Urinary bladder (tissue), 4 donors: ENCODE measurements around the gene AGXT. TPM values are rescaled to one million over a fixed set of nuclear protein-coding genes. Genes with fewer than 3 reads are reported as not detected.

ENCODE experiments used
- DNase-seq: peaks from one replicate; pipeline ENCODE4 v3.0.0-alpha.2; 2015; ENCODE audit errors: extremely low spot score
- H3K27ac ChIP-seq: one replicate; pipeline ENCODE4 v1.5.1; 2013; ENCODE audit warnings: low read depth, mild to moderate bottlenecking, moderate library complexity
- H3K36me3 ChIP-seq: one replicate; pipeline ENCODE4 v1.6.1; 2013; ENCODE audit warnings: mild to moderate bottlenecking, moderate library complexity; ENCODE audit not compliant: insufficient read depth
- H3K4me1 ChIP-seq: one replicate; pipeline ENCODE4 v1.6.1; 2013; ENCODE audit warnings: mild to moderate bottlenecking, moderate library complexity; ENCODE audit not compliant: insufficient read depth
- H3K4me3 ChIP-seq: one replicate; pipeline ENCODE4 v1.5.1; 2013; ENCODE audit warnings: low read depth, low read length
- WGBS: extraction: QIAGEN DNeasy Blood & Tissue Kit; methylation state at CpG from one replicate; pipeline ENCODE4 v1.1.7; 2013; 5-methylcytosine and 5-hydroxymethylcytosine counted together
- polyA plus RNA-seq: library from polyadenylated mRNA; stranded (reverse); fragments of 200-250 nt; gene quantifications from one replicate; pipeline ENCODE4 v1.2.3, GENCODE V29; 2013
- total RNA-seq: library from RNA; depleted of rRNA; stranded (reverse); fragments of >200 nt; gene quantifications from one replicate; pipeline ENCODE4 v1.2.3, GENCODE V29; 2014
- donor health status: healthy with polysubstance abuse.
- donor health status: healthy.

Gene AGXT
- total and polyA plus RNA-seq, 2 donors: 0.49 TPM; not detected in 1

DNA sequence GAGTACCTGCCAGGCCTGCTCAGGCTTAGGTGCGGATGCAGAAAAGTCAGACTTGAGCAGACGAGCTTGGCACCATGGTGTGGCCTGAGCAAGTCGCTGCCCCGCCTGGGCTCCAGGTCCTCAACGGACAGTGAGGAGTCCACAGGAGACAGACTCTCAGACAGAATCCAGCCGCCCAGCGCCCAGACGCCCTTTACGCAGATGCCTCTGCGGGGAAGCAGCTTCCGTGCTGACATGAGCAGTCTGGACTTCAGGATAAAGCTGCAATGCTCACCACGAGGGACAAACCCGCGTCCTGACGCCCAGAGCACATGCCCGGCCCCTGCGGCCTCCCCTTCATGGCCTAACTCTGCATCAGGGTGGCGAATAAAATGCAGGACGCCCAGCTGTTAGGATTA, 30.8 kb downstream of the AGXT start:
- Histone ChIP-seq H3K4me3 (no peak overlapping the region), H3K36me3 (no peaks in the 10 kb centered on the region), H3K27ac (no peak overlapping the region), H3K4me1 (no peaks in the 10 kb centered on the region)
- 85% methylated on average over 19 of the region's 19 CpGs for WGBS
- no peak for DNase-seq

DNA sequence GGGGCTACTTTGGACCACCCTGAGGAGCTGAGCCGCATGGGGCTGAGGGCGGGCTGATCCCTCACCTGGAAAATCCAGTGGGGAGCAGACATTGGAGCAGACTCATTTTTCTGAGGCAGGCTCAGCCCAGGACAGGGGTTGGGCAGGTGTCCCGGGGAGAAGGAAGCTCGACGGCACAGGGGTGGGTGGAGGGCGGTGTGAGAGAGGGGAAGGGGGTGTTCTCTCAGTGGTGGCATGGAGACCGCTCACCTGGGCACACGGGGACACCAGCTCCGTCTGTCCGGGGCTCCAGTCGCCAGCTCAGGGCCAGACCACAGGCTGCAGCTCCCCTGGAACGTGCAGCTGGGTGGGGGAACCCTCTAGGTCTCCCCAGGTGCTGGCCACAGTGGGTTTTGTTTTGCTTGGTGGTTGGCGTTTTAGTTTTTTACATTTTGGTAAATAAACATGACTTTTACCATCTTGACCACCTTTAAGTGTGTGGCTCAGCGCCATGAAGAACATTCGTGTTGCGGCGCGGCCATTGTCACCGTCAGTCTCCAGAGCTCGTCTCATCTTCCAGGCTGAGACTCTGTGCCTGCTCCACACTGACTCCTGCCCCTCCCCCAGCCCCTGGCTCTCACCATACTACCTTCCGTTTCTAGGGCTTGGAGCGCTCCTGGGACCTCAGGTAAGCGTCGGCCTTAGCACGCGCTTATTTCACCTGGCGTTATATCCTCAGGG, 31.7 kb downstream of the AGXT start:
- H3K36me3 ChIP-seq: no peaks in the 10 kb centered on the region
- no peak overlapping the region for H3K4me3 ChIP-seq
- 84% methylated on average over 27 of the region's 27 CpGs for WGBS
- DNase-seq: no peak
- no peaks in the 10 kb centered on the region for H3K4me1 ChIP-seq
- no peak overlapping the region for H3K27ac ChIP-seq

DNA sequence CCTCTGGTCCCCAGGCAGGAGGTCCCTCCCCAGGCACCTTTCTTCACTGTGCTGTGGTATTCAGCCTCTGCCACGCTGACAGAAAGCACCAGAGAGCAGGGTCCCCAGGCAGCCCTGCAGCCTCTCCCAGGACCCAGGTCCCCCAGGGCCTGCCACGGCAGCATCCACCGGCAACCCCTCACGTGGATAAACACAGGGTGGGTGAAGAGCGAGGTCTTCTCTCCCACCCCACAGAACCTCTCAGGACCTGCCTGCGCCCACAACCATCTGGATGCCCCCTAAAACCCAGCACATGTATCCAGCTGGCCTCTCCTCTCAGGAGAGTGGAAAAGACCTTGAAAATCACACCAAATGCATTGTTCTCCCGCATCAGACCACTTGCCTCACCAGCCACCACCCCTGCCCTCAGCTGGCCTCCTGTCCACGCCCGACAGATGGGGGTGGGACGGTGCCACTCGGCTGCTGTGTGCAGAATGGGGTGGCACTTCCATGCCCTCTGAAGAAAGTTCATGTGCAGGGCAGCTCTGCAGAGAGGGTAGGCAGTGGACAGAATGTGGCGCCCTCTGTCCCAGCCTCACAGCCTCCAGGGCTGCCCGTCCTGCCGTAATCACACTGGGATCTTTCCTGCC, 33.5 kb downstream of the AGXT start:
- 82% methylated on average over 14 of the region's 14 CpGs for WGBS
- no peak for DNase-seq
- H3K4me1 ChIP-seq: no peaks in the 10 kb centered on the region

DNA sequence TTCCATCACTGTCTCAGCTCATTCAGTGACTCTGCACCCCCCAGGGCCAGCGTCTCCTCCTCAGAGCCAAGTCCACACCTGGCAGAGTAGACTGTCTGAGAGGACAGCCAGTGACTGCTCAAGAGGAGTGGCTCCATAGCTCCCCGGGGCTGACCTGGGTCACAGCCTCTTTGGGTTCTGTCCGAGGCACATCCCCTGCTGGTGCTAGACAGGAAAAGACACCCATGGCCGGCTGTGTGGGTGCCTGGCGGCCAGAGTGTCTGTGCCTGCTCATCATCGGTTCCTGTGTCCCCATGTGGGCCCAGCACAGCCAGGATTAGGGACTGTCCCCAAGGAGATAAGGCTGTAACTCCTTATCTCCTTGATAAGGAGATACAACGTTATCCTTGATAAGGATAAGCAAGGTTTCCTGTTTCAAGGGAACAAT, 34.0 kb downstream of the AGXT start:
- H3K27ac ChIP-seq: no peak overlapping the region
- 42% methylated on average over 7 of the region's 7 CpGs for WGBS
- no peak overlapping the region for H3K4me3 ChIP-seq

More for the DNA sequence above, 33.5 kb downstream of the AGXT start:
- Histone ChIP-seq H3K36me3 (no peaks in the 10 kb centered on the region), H3K4me3 (no peak overlapping the region), H3K27ac (no peak overlapping the region)

DNA sequence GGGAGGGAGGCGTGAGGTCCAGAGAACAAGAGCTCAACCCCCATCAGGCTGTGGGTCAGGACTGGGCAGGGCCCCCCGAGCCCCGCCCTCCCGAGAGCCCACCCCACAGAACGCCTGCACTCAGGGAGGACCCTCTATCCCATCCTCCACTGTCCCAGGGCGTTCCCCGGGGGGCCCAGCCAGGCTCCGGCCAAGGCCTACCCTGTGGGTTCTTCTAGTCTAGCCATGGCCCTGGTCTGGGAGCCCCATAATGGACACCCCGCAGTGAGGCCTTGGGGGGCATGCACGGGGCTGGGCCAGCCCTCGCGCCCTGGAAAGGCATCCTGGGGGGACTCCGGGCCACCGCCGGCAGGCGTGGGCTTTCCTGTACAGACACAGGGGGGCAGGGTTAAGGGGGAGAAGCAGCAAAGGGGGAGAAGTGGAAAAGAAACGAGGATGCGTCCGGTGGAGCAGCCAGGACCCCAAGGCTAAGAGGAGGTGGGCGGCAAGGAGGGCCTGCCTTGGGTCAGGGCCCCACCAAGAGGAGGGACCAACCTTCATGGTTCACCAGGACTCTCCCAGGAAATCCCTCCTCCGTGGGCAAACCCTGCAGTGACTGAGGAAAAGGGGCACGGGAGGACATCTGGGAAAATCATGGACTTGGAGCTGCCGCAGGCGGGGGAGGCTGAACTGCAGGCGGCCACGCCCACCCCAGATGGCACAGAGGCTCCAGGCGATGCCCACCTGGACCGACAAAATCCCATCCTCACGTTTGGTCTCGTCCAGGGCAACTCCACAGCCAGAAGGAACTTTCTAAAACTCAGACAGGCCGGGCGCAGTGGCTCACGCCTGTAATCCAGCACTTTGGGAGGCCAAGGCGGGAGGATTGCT, 34.8 kb downstream of the AGXT start:
- Histone ChIP-seq H3K36me3 (no peaks in the 10 kb centered on the region), H3K4me1 (no peaks in the 10 kb centered on the region), H3K4me3 (no peak overlapping the region), H3K27ac (no peak overlapping the region)
- DNase-seq: no peak
- 86% methylated on average over 34 of the region's 34 CpGs for WGBS

More for the DNA sequence above, 34.0 kb downstream of the AGXT start:
- no peaks in the 10 kb centered on the region for H3K36me3 ChIP-seq
- no peaks in the 10 kb centered on the region for H3K4me1 ChIP-seq
- DNase-seq: no peak

DNA sequence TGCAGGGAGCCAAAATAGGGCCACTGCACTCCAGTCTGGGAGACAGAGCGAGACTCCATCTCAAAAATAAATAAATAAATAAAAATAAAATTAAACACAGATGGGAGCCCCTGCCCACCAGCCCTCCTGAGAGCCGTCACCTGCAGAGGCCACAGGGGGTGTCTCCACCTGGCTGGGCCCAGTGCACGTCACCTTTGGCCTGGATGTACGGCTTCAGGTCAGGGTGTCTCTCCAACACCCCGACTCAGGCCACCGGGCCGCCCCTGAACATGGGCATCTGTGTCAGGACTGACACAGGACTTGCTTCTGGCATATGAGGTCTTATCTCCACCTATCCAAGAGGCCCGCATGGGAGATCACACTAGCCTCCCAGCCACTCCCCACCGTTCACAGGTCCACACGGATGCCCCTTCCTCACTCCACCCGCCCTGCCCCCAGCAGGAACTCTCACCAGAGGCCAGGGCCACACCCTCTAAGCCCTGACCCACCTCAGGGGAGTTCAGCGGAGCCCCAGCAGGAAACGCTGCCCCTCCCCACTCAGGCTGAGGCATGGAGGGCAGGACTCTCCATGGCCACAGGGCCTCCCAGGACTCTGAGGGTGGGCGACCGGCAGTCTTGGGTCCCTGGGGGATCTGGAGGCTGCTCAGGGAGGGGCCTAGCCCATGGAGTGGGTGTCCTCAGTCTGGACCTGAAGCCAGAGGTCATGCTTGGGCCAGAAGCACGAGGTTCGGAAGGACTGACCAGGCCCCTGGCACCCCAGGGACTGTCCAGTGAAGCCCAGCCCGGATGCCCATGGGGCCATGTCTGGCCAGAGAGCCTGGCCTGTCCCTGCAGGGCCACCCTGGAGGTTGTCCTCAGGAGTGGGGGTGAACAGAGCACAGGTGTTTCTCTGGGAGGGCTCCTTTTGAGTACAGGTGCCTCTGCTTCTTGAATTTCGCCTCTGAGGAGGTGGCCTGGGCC, 35.9 kb downstream of the AGXT start:
- Histone ChIP-seq H3K36me3 (no peaks in the 10 kb centered on the region), H3K27ac (no peak overlapping the region), H3K4me3 (no peak overlapping the region), H3K4me1 (no peaks in the 10 kb centered on the region)
- no peak for DNase-seq
- 84% methylated on average over 19 of the region's 19 CpGs for WGBS

DNA sequence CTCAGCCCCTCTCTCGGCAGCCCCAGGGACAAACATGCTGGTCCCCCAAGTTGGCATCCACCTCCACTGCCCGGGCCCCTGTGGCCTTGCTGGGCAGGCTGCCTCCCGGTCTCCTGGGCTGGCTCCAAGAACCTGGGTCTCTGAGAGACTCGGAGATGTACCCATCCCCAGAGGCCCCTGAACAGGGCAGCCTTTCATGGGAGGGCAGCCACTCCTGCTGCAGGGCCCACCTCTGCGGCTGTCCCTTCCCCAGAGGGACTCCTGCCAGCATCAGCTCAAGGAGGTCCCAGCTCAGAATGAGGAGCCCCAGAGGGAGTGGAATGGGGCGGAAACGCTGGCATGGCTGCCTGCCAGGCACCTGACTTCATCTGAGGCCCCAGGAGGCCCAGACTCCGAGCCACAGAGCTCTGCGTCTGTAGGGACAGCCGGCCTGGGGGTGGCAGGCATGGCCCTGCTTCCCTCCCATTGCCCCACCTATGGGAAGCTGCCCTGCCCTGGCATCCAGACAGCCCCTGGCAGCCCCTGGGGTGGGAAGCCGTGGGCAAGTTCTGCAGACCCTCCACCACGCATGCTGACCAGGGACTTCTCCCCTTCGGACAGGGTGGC, 36.7 kb downstream of the AGXT start:
- 80% methylated on average over 13 of the region's 13 CpGs for WGBS
- DNase-seq: no peak
- H3K4me1 ChIP-seq: no peaks in the 10 kb centered on the region
- H3K4me3 ChIP-seq: no peak overlapping the region
- no peaks in the 10 kb centered on the region for H3K36me3 ChIP-seq
- H3K27ac ChIP-seq: no peak overlapping the region

DNA sequence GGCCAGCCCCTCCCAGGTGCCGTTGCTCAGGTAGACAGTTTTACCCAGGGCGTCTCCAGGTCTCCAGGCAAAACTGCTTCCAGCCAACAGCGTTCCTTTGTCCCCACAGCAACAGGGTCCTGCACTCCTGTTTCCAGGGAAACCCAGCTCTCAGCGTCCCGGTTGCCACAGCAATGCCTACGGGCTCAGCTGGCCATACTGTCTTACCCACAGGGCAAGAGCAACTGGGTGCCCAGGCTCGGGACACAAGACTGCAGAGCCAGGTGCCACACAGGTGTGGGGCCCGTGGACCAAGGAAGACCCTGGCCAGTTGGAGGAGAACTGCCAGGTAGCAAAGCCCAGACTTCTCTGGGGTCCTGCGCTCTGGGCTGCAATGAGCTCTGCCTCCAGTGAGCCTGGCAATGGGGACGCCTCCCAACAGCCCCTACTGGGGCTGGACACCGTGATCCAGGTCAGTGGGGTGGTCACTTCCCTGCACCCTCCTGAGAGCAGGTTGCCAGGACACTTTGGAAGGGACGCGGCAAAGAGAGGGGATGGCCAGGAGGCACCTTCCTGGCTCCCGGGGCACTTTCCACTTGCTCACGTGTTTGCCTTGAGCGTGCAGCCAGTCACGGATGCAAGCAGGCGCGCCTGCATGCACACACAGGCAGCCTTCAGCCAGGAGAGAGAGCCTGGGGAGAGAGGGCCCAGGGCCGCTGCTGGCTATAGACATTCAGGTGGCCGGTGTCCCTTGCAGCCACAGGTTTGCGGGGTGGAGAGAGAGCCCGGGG, 37.7 kb downstream of the AGXT start, which contains the start of gene CROCC2:
CROCC2 (plus strand) TSS at position 196 of the 770 bp plus-strand sequence; CDS start at position 374, 178 bp downstream.
- no peaks in the 10 kb centered on the region for H3K4me1 ChIP-seq
- 52% methylated on average over 23 of the region's 23 CpGs for WGBS
- H3K27ac ChIP-seq: no peak within 1 kb of the TSS
- DNase-seq: no peak
- H3K4me3 ChIP-seq: no peak within 1 kb of the TSS
- H3K36me3 ChIP-seq: no peaks in the 10 kb centered on the region

DNA sequence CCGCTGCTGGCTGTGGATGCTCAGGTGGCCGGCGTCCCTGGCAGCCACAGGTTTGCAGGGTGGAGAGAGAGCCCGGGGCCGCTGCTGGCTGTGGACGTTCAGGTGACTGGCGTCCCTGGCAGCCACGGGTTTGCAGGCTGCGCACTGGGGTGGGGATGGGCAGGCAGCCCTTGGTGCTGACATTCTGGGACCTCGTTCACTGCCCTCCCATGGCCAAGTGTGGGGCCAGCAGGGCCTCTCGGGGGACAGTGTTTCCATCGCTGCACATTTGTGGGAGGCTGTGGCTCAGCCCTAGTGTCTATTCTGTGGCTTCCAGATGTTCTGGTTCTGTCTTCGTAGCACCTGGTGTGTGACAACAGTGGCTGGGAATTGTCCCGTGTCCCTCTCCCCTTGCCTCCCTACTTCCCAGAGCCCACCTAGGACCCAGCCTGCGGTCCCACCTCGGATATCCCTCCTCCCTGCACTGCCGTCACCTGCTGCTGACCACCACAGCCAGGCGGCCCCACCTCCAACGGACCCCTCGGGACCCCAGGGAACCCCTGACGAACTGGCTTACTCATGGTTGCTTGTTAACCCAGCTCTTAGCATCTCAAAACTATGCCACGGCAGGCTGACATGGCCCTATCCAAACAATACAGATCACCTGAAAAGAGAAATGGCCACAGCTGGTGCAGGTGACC, 38.4 kb downstream of the AGXT start:
- Histone ChIP-seq H3K4me3 (no peak overlapping the region), H3K27ac (no peak overlapping the region), H3K4me1 (no peaks in the 10 kb centered on the region), H3K36me3 (no peaks in the 10 kb centered on the region)
- WGBS: 67% methylated on average over 22 of the region's 22 CpGs
- no peak for DNase-seq

DNA sequence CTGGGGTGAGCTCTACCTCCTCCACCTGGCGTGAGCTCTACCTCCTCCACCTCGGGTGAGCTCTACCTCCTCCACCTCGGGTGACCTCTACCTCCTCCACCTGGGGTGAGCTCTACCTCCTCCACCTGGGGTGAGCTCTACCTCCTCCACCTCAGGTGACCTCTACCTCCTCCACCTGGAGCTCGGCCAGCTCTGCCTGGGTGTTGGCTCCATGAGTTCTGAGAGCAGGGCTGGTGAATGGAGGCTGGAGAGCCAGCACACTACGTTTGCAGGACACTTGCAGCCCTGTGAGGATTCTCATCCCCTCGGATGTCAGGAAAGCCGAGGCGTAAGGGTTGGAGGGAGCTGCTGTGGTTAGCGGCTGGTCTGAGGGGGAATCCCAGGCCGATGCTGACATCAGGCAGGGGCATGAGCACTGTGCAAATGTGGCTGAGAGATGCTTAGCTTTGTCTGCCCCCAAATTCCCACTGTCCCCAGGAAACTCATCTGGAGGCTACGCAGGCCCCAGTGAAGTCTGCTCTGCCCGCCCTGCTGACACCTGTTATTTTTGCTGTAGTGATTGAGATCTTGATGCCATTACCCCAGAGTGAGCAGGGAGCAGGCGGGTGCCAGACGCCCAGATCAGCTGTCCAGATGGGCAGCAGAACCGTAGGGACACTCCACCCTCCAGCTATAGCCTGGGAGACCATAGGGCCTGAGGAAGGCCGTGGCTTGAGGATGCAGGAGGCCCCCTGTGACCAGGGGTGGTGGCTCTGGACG, 40.8 kb downstream of the AGXT start:
- no peaks in the 10 kb centered on the region for H3K4me1 ChIP-seq
- H3K27ac ChIP-seq: no peak overlapping the region
- H3K36me3 ChIP-seq: no peaks in the 10 kb centered on the region
- WGBS: 68% methylated on average over 17 of the region's 17 CpGs
- no peak for DNase-seq
- no peak overlapping the region for H3K4me3 ChIP-seq

DNA sequence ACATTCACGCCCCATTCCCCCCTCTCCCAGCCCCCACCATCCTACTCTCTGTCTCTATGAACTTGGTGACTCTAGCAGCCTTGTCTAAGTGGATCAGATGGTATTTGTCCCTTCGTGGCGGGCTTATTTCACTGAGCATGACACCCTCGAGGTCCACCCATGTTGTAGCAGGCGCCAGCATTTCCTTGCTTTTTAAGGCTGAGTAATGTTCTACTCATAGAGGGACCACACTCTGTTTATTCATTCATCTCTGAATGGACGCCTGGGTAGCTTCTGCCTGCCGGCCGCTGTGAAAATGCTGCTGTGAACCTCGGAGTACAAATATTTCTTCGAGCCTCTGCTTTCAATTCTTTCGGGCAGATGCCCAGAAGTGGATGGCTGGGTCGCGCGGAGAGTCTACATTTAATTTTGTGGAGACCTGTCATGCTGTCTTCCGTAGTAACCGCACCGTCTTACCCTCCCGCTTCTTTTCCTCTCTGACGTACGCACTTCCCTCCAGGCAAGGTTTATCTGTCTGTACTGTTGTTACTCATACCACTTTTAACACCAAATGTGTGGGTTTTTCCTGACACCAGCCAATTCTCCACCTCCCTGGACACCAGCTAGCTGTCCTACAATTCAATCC, 43.1 kb downstream of the AGXT start:
- H3K36me3 ChIP-seq: no peaks in the 10 kb centered on the region
- H3K4me3 ChIP-seq: no peak overlapping the region
- no peak overlapping the region for H3K27ac ChIP-seq
- DNase-seq: no peak
- H3K4me1 ChIP-seq: peaks cover 2% of the 10 kb centered on the region
- 73% methylated on average over 20 of the region's 20 CpGs for WGBS
